Common myeloid progenitor, CD34-positive (primary cell): Measurements from ENCODE around the gene CS.

Experiments used
- CTCF ChIA-PET: fragments of 350-600 bp; sonication (Branson Sonifier 250); formaldehyde crosslinking; loops from one replicate; lab custom pipeline; 2021; ENCODE audit warnings: antibody characterized with exemption; lab: Charles Lee
- POLR2A ChIA-PET: fragments of 350-600 bp; sonication (Branson Sonifier 250); formaldehyde crosslinking; loops from one replicate; lab custom pipeline; 2021; ENCODE audit warnings: antibody characterized with exemption; lab: Charles Lee
- DNase-seq, 3 donors: peaks; one replicate each; pipeline versions ENCODE4 v3.0.0 to v3.0.0-alpha.2; 2013
- H3K27ac ChIP-seq, 2 experiments: 1 replicate in 1 of 2; 2 replicates in 1 of 2; pipeline ENCODE4 v1.7.0; 2013; ENCODE audit warnings: inconsistent platforms in 2 of 2, low read length in 2 of 2, mild to moderate bottlenecking in 2 of 2, low read depth in 1 of 2, moderate library complexity in 1 of 2; ENCODE audit not compliant: severe bottlenecking in 2 of 2, insufficient read depth in 1 of 2, poor library complexity in 1 of 2
- H3K27me3 ChIP-seq, 5 experiments: replicated peaks in 2 of 5; 1 replicate in 3 of 5; 2 replicates in 2 of 5; pipeline versions ENCODE4 v1.6.1 to v1.7.0; 2013; ENCODE audit warnings: low read length in 4 of 5, mild to moderate bottlenecking in 2 of 5, moderate library complexity in 2 of 5, inconsistent platforms in 1 of 5; ENCODE audit not compliant: insufficient read depth in 5 of 5, control insufficient read depth in 4 of 5
- H3K36me3 ChIP-seq, 4 experiments: 1 replicate in 2 of 4; 2 replicates in 2 of 4; pipeline versions ENCODE4 v1.6.1 to v1.7.0; 2013; ENCODE audit warnings: low read length in 3 of 4, control low read depth in 1 of 4, mild to moderate bottlenecking in 1 of 4; ENCODE audit not compliant: control insufficient read depth in 4 of 4, insufficient read depth in 4 of 4
- H3K4me1 ChIP-seq, 4 experiments: 1 replicate in 3 of 4; 2 replicates in 1 of 4; pipeline versions ENCODE4 v1.6.1 to v1.7.1; 2013; ENCODE audit warnings: low read length in 3 of 4, mild to moderate bottlenecking in 3 of 4, control low read depth in 1 of 4, inconsistent platforms in 1 of 4, moderate library complexity in 1 of 4; ENCODE audit not compliant: control insufficient read depth in 4 of 4, insufficient read depth in 4 of 4; ENCODE audit errors: control extremely low read depth in 1 of 4
- H3K4me3 ChIP-seq, 7 experiments: 1 replicate in 4 of 7; 2 replicates in 3 of 7; pipeline versions ENCODE4 v1.5.1 to v1.7.0; 2013; ENCODE audit warnings: mild to moderate bottlenecking in 7 of 7, low read length in 6 of 7, moderate library complexity in 6 of 7, inconsistent platforms in 2 of 7, low read depth in 2 of 7, control low read depth in 1 of 7; ENCODE audit not compliant: insufficient read depth in 4 of 7, control insufficient read depth in 1 of 7; ENCODE audit errors: extremely low read depth in 1 of 7
- H3K9me3 ChIP-seq, 5 experiments: 1 replicate in 4 of 5; 2 replicates in 1 of 5; pipeline versions ENCODE4 v1.6.1 to v1.7.1; 2013; ENCODE audit warnings: low read length in 4 of 5, mild to moderate bottlenecking in 2 of 5, inconsistent platforms in 1 of 5, low read depth in 1 of 5, moderate library complexity in 1 of 5; ENCODE audit not compliant: control insufficient read depth in 4 of 5, insufficient read depth in 2 of 5; ENCODE audit errors: control extremely low read depth in 1 of 5
- WGBS: methylation state at CpG from one replicate; pipeline ENCODE4 v1.1.5; 2013; ENCODE audit not compliant: insufficient coverage; 5-methylcytosine and 5-hydroxymethylcytosine counted together

Gene CS

GRCh38 chr12:56261503-56262232 lies 38.5 kb downstream of the CS start:
- Histone ChIP-seq H3K9me3 (no peaks in the 10 kb centered on the region), H3K4me3 (no peak overlapping the region), H3K27ac (no peak overlapping the region), H3K4me1 (peaks cover 0 to 23% (median 20%) of the 10 kb centered on the region in 4 experiments), H3K27me3 (no peaks in the 10 kb centered on the region), H3K36me3 (no peaks in the 10 kb centered on the region)
- WGBS = 95% methylated on average over 3 of the region's 5 CpGs
- CTCF ChIA-PET = interaction anchor here (0.6 to 1.3 kb wide), 3 partner anchors 17 to 200 kb away, joined by 3 read pairs; no protein-coding TSS in a partner anchor
- DNase-seq = no peak
- POLR2A ChIA-PET = interaction anchor here (1.1 kb wide), 1 partner anchor 9 kb away, joined by 3 read pairs; no protein-coding TSS in a partner anchor

- no peak for DNase-seq
- Histone ChIP-seq H3K4me1 (peaks cover 0 to 19% (median 15%) of the 10 kb centered on the region in 4 experiments), H3K36me3 (peaks cover 0 to 3% (median under 1%) of the 10 kb centered on the region in 4 experiments), H3K9me3 (no peaks in the 10 kb centered on the region), H3K27ac (no peak overlapping the region), H3K27me3 (no peaks in the 10 kb centered on the region), H3K4me3 (no peak overlapping the region)
- CTCF ChIA-PET = interaction anchor here (1.0 to 1.3 kb wide), 2 partner anchors 18 to 201 kb away, joined by 3 read pairs; no protein-coding TSS in a partner anchor
- POLR2A ChIA-PET = interaction anchor here (1.1 kb wide), 1 partner anchor 10 kb away, joined by 3 read pairs; no protein-coding TSS in a partner anchor
- WGBS = 90% methylated on average over 2 of the region's 3 CpGs
Measured at GRCh38 chr12:56260921-56261320, 39.2 kb downstream of the CS start.

- Histone ChIP-seq H3K9me3 (no peaks in the 10 kb centered on the region), H3K4me3 (no peak overlapping the region), H3K27me3 (no peaks in the 10 kb centered on the region), H3K27ac (no peak overlapping the region), H3K36me3 (peaks cover 0 to 8% (median 5%) of the 10 kb centered on the region in 4 experiments), H3K4me1 (peaks cover 0 to 19% (median 15%) of the 10 kb centered on the region in 4 experiments)
- 100% methylated on average over 4 of the region's 8 CpGs for WGBS
- no peak for DNase-seq
- ChIA-PET POLR2A (interaction anchor here (1.1 kb wide), 1 partner anchor 10 kb away, joined by 3 read pairs; no protein-coding TSS in a partner anchor), CTCF (interaction anchor here (1.3 kb wide), 1 partner anchor 201 kb away, joined by 3 read pairs; no protein-coding TSS in a partner anchor)
Measured at GRCh38 chr12:56260380-56260779, 39.8 kb downstream of the CS start.

GRCh38 chr12:56258820-56259183 lies 41.3 kb downstream of the CS start:
- WGBS = 3% methylated on average over 5 of the region's 9 CpGs
- POLR2A ChIA-PET = interaction anchor here (0.9 to 1.8 kb wide), 3 partner anchors 8 to 69 kb away, joined by 3 to 7 read pairs (median 5); partner anchors contain the start of genes COQ10A and RNF41

GRCh38 chr12:56258068-56258819 lies 41.9 kb downstream of the CS start, which contains the start of gene ANKRD52:
ANKRD52 (minus strand) TSS chr12:56258384; CDS start chr12:56258269, 115 bp downstream.
- Histone ChIP-seq H3K9me3 (no peaks in the 10 kb centered on the region), H3K4me3 (peak within 1 kb of the TSS; percentile 74 to 86 (median 84)), H3K36me3 (peaks cover 5 to 27% (median 20%) of the 10 kb centered on the region in 4 experiments), H3K4me1 (peaks cover 0 to 19% (median 15%) of the 10 kb centered on the region in 4 experiments), H3K27me3 (no peaks in the 10 kb centered on the region), H3K27ac (peak within 1 kb of the TSS; percentile 46 to 74)
- peak; percentile 77 to 88 (median 87) for DNase-seq
- WGBS = 0% methylated on average over 50 of the region's 78 CpGs
- CTCF ChIA-PET = interaction anchor here (0.6 to 4.0 kb wide), 23 partner anchors 9 to 142 kb away, joined by 3 to 24 read pairs (median 4); partner anchors contain the start of genes CNPY2, RNF41, RPL41 and SLC39A5
- POLR2A ChIA-PET = interaction anchor here (0.6 to 1.8 kb wide), 4 partner anchors 9 to 82 kb away, joined by 3 to 7 read pairs (median 4); partner anchors contain the start of genes COQ10A and RNF41

More at GRCh38 chr12:56258820-56259183, 41.3 kb downstream of the CS start:
- H3K4me3 ChIP-seq = peak overlapping the region; percentile 74 to 86 (median 84)
- H3K9me3 ChIP-seq = no peaks in the 10 kb centered on the region
- no peak for DNase-seq
- peaks cover 0 to 19% (median 15%) of the 10 kb centered on the region in 4 experiments for H3K4me1 ChIP-seq
- CTCF ChIA-PET = interaction anchor here (1.1 to 4.0 kb wide), 14 partner anchors 9 to 142 kb away, joined by 3 to 24 read pairs (median 5); partner anchors contain the start of genes RNF41, RPL41 and SMARCC2
- peak overlapping the region; percentile 33 to 66 for H3K27ac ChIP-seq
- H3K27me3 ChIP-seq = no peaks in the 10 kb centered on the region
- H3K36me3 ChIP-seq = peaks cover 5 to 22% (median 14%) of the 10 kb centered on the region in 4 experiments

- CTCF ChIA-PET = interaction anchor here (0.6 to 4.0 kb wide), 25 partner anchors 9 to 141 kb away, joined by 3 to 24 read pairs (median 4); partner anchors contain the start of genes CNPY2, COQ10A, RNF41 and RPL41
- POLR2A ChIA-PET = interaction anchor here (0.6 to 1.8 kb wide), 3 partner anchors 9 to 81 kb away, joined by 3 to 7 read pairs (median 5); partner anchors contain the start of genes COQ10A and RNF41
- H3K4me3 ChIP-seq = peak overlapping the region; percentile 74 to 86 (median 84)
- peak overlapping the region; percentile 46 to 74 for H3K27ac ChIP-seq
- no peaks in the 10 kb centered on the region for H3K27me3 ChIP-seq
- DNase-seq = no peak
- H3K36me3 ChIP-seq = peaks cover 9 to 34% (median 24%) of the 10 kb centered on the region in 4 experiments
- WGBS = 0% methylated on average over 17 of the region's 27 CpGs
- H3K9me3 ChIP-seq = no peaks in the 10 kb centered on the region
- H3K4me1 ChIP-seq = peaks cover 0 to 19% (median 15%) of the 10 kb centered on the region in 4 experiments
Measured at GRCh38 chr12:56257491-56258067, 42.6 kb downstream of the CS start.
